Stimulated activated CD8-positive, alpha-beta memory T cell treated with anti-CD3 and anti-CD28 coated beads, Interleukin-15, amount 100 ng/mL, for 4 hours (primary cell): ENCODE data around the gene CFAP77.

Source experiments
- DNase-seq, 2 donors: peaks; one replicate each; pipeline ENCODE4 v3.0.0-alpha.2; 2020; ENCODE audit warnings: low read depth in 2 of 2

Gene CFAP77

DNA sequence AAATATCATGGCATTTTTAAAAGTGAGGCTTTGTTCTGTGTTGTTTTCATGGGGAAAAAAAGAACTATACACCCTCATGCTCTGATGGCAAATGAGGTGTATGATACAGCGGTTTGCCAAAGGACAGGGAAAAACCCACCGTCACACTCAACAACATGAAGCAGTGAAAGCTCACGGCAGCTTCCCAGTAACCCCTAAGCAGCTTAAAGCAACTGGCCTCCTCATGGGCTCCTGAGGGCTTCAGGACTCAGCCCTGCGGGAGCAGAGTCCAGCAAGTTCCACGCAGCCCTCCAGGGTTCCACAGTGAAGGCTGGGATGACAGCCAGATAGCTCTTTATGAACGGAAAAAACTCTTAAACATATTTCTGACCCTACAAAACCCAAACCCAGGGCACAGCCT is 185.3 kb downstream of the CFAP77 start:
- no peak for DNase-seq

DNA sequence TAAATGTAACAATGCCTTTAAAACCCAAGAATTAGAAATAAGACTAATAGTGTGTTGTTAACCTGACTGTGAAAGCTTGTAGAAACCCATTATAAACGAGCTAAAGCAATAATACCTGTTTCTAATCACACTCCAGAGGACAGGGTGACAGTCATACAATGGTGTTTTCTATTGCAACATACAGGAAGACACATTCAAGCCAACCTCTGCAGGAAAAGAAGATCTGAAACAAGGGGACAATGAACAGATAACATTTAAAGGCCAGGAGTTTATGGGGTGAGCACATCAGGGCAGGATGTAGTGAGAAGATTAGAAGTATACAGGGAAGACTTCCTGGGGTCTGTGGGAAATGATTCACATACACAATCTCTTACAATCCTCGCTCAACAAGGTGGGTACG is 186.2 kb downstream of the CFAP77 start:
- no peak for DNase-seq

DNA sequence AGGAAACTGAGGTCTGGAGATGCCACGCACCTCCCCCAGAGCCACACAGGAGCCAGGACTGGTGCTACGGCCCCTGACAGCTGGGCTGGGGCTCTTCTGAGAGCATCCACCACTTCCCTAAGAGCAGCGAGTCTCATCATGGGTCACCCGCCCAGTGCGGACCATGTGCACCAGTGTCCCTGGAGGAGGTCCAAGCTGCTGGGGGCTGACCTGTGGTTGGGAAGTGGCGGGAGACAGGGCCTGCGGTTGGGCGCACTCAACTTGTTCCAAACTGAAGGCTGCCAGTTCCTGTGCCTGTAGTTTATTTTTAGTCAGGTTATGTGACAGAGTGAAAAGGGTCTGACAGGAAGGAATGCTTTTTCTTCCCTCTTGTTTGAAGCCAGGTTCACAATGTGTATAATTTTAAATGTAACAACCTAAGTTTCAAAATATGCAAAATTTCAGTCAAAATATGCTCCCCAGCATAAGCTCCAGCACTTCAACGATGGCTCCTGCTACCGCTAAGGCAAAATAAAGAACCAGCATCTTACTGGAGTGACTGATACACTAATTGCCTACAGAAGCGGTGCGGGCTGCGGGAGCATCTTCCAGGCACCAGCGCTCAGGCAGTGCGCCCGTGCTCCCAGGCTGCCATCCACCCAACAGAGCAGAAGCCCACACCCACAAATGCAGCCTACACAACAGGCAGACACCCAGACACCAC is 187.2 kb downstream of the CFAP77 start:
- no peak for DNase-seq

DNA sequence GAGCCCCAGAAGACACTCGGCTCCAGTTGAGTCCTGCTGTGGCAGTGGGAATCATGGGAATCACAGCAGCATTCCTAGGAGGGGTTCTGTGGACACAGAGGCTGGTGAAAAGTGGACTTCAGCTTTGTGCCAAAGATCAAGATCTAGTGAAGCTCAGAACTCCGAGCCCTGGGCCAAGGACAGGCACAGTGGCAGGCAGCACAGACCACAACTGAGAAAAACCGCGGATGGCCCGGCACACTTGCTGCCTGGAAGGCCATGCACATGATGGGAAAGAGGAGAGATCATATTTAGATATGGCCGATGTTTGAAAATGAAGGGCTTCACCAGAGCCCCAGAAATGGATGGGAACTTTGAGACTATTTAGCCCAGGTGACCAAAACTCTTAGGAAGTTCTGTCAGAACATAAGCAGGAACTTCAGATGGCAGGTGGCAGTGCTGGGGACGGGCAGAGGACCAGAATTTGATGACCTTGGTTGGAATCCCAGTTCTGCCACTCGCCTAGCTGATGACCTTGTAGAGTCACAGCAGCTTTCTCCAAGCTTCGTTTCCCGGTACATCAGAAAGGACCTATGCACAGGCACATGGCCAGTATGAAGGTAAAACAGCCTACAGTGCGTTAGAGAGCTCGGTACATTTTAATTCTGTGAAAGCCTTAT is 190.4 kb downstream of the CFAP77 start:
- DNase-seq = no peak

DNA sequence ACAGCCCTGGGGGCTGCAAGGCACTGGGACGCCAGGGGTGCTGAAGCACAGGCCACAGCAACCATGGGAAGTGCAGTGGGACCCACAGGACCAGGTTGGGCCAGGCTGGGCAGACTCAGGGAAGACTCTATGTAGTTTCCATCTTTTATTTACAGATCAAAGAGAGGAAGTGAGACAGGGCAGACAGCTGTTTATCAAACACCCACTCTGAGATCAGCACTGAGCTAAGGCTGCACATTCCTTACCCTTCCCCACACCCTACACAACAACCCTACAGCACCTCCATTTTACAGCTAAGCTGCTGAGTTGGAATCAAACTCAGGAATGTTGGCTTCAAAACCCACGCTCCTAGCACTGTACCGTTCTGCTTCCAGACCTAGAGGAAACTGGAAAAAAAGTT is 192.2 kb downstream of the CFAP77 start:
- no peak for DNase-seq

DNA sequence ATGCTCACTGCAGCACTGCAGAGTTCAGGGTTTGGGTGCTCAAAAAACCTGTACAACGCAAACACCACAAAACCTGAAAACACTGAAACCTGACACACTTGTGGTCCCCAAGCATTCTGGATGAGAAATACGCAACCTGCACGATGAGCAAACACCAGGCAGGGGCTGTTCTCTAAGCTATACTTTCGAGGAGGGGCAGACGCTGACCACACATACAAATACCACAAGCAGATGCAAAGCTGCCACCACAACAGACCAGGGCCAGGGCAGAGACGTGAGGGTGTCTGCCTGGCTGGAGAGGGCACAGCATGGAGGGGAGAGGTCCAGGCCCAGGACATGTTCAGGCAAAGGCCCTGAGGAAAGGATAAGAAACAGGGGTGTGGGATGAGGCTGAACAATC is 195.4 kb downstream of the CFAP77 start:
- no peak for DNase-seq

DNA sequence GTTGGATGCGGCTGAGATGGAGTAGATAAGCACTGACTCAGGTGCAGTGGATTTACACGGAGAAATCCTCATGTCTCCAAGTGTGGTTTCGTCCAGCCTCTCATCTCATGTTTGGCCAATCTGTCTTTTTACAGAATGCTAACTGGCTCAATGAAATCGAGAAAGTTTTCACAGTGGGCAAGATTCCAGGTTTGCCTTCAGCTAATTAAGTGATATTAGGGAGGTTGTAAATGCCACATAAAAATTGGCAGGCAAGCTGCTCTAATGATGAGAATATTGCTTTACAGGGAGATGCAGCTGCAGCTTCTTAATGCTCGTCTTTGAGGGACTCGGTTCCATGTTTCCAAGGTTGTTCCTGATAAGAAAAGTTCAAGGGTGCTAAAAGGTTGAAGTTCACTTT is 196.1 kb downstream of the CFAP77 start:
- no peak for DNase-seq

DNA sequence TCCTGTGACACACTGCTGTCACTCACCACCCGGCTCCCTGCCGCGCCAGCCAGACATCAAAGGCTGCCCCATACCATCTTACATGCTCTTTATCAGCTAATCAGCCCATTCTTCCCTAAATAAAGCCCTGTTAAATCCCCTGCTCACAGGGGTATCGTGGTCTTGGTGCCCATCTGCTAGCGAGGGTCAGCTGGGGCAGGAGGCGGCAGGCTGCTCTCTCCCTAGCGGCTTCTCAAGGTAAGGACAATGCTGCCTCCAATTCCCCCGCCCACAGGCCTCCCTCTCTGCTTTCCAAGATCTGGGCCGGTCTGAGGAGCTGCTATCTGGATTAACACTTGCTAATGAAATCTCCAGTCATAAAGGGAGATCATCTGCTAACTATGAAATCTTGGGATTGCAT is 199.2 kb downstream of the CFAP77 start:
- DNase-seq = no peak

DNA sequence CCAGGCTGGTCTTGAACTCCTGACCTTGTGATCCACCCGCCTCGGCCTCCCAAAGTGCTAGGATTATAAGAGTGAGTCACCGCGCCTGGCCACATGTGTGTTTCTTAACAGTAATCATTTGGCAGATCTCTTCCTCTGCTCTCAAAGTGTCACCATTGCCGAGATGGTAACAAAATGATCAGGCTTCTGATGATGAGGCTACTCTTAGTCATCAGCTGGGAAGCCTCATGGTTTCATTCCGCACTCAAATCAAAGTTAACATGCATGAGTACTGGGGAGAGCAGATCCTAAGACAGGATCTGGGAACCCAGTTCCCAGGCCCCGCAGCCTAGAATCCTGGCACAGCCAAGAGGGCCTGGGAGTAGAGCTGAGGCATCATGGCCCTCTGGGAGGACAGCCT is 199.8 kb downstream of the CFAP77 start:
- DNase-seq = no peak

DNA sequence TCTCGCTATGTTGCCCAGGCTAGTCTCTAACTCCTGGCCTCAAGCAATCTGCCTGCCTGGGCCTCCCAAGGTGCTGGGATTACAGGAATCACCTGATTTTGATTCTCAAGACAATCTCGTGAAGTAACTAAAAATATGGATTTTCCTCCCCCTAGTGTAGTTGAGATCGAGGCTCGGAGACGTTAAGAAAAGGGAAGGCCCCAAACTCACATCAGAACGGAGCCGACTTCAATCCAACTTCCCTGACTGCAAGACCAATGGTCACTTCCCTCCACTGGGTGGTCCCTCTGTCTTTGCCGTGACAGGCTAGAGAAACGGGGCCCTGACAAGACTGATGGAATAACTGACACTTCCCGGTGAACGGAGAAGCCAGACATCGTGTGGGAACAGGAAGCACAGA is 200.7 kb downstream of the CFAP77 start:
- DNase-seq = no peak

DNA sequence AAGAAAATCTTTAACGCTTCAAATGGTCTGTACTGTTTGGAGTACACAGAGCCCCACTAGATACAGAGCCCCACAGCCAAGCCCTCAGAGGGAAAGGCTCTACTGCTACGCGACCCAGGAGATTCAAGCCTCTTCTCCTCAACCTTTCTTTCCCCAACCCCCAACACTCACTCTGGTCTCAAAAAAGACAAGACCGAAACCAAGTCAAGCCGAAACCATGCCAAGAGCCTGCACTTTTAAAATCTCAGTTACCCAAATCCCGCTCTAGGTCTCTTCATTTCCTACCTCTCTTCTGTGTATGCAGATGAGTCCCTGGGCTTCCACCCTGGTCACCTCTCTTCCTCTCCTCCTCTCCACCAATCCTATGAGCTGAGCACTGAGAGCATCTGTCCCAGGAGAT is 204.3 kb downstream of the CFAP77 start:
- DNase-seq = no peak

DNA sequence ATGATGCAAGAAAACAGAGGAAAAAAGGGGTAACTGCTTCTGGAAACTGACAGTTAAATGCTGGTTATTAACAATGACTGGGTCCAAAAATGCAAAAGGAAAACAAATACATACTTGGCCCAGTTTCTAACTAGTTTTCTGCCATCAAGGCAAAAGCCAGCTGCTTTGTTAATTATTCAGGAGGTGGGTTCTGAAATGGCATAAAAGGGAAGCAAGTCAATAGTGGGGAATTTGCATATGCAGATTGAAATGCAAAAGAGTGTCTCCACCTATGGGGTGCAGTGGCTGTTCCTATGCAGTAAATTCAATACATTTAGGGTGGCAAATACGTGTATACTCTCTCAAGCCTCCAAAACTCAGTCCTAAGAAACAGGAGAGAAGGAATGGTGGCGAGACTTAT is 205.8 kb downstream of the CFAP77 start:
- DNase-seq = no peak

DNA sequence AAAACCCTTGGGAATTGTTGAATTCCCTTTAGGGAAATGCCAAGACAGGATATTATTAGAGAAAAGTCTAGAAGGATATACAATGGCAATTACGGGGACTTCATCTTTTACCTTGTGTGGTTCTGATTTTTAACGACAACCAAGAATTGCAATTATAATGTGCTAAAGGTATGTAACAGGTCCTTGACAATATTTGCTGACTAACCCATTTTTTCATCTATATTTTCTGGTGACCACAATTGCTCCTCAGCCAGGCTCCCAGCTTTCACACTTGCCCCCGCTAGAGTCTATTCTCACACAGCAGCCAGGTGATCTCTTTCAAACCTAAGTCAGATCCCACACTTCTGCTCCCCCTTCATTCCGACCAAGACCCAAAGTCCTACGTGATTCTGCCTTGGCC is 206.7 kb downstream of the CFAP77 start:
- DNase-seq = no peak

DNA sequence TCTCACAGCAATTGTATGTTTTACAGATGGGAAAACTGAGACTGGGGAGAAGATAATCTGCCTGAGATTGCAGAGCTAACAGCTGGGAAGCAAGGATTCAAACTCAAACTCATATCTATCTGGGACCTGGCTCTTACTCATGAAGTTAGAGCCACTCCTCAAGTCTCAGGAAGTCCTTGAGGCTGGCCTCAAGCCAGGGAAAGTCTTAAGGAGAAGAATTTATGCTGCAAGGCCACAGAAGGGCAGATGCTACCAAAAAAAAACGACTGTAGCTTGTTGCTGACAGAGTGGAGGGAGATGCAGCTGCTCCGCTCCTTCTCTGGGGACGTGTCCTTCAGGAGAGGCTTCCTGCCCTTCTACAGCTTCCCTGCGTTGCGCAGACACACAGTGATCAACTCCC is 212.1 kb downstream of the CFAP77 start:
- no peak for DNase-seq
